T-cell (primary cell): ENCODE data around the gene LCOR. TPM values are rescaled to one million over a fixed set of nuclear protein-coding genes. Genes with fewer than 3 reads are reported as not detected.

Experiments
- ATAC-seq, 4 experiments: fragments of 200-7000 bp in 3 of 4; fragments of 150-1000 bp in 1 of 4; cut with Tn5 transposase; replicated peaks in 1 of 4; 1 replicate in 3 of 4; 2 replicates in 1 of 4; pipeline ENCODE4 v1.10.0; 2021; ENCODE audit warnings: moderate library complexity in 3 of 4, mild to moderate bottlenecking in 2 of 4, moderate number of reproducible peaks in 1 of 4
- CTCF ChIA-PET, 2 donors: fragments of 300-600 bp; sonication (Branson Sonifier 250); formaldehyde crosslinking; loops; one replicate each; lab custom pipeline; 2022; ENCODE audit warnings: antibody characterized with exemption in 2 of 2; lab: Charles Lee
- POLR2A ChIA-PET, 2 donors: fragments of 300-600 bp; sonication (Branson Sonifier 250); formaldehyde crosslinking; loops; one replicate each; lab custom pipeline; 2022; ENCODE audit warnings: antibody characterized with exemption in 2 of 2; lab: Charles Lee
- DNase-seq, 35 experiments: peaks; one replicate each; pipeline versions ENCODE4 v3.0.0 to v3.0.0-alpha.2; 2013 to 2023
- H3K27ac ChIP-seq: one replicate; pipeline ENCODE4 v1.5.1; 2013; ENCODE audit warnings: low read length
- H3K27me3 ChIP-seq, 2 experiments: replicated peaks in 1 of 2; 1 replicate in 1 of 2; 2 replicates in 1 of 2; pipeline versions ENCODE4 v1.6.1 to v1.7.0; 2013; ENCODE audit warnings: low read length in 1 of 2, mixed read lengths in 1 of 2; ENCODE audit not compliant: control insufficient read depth in 2 of 2, insufficient read depth in 2 of 2; ENCODE audit errors: extremely low read depth in 1 of 2
- H3K36me3 ChIP-seq, 2 donors: 1 replicate in 1 of 2; 2 replicates in 1 of 2; pipeline versions ENCODE4 v1.6.1 to v1.7.0; 2013; ENCODE audit warnings: low read length in 1 of 2; ENCODE audit not compliant: control insufficient read depth in 2 of 2, insufficient read depth in 1 of 2; ENCODE audit errors: extremely low read depth in 1 of 2
- H3K4me1 ChIP-seq, 2 experiments: 1 replicate in 1 of 2; 2 replicates in 1 of 2; pipeline versions ENCODE4 v1.6.1 to v1.7.0; 2013; ENCODE audit warnings: low read length in 2 of 2, mixed read lengths in 1 of 2; ENCODE audit not compliant: insufficient read depth in 2 of 2, control insufficient read depth in 1 of 2; ENCODE audit errors: extremely low read depth in 1 of 2
- H3K4me3 ChIP-seq, 2 donors: 1 replicate in 1 of 2; 2 replicates in 1 of 2; pipeline versions ENCODE4 v1.5.1 to v1.7.0; 2013; ENCODE audit warnings: mild to moderate bottlenecking in 2 of 2, low read length in 1 of 2, moderate library complexity in 1 of 2; ENCODE audit not compliant: control insufficient read depth in 1 of 2; ENCODE audit errors: extremely low read depth in 1 of 2
- H3K9me3 ChIP-seq: 2 replicates; pipeline ENCODE4 v1.7.0; 2013
- H3K27ac Mint-ChIP-seq, 2 donors: one replicate each; pipeline ENCODE4 v1.8.0; 2020 to 2021; ENCODE audit warnings: mild to moderate bottlenecking in 2 of 2, mixed read lengths in 2 of 2
- H3K27me3 Mint-ChIP-seq, 2 donors: one replicate each; pipeline ENCODE4 v1.8.0; 2021 to 2022; ENCODE audit warnings: mixed read lengths in 2 of 2
- H3K36me3 Mint-ChIP-seq: one replicate; pipeline ENCODE4 v1.8.0; 2021; ENCODE audit warnings: mixed read lengths
- H3K4me1 Mint-ChIP-seq, 3 donors: one replicate each; pipeline ENCODE4 v1.8.0; 2020 to 2022; ENCODE audit warnings: mixed read lengths in 3 of 3, mild to moderate bottlenecking in 1 of 3
- H3K4me3 Mint-ChIP-seq, 3 donors: one replicate each; pipeline ENCODE4 v1.8.0; 2020 to 2022; ENCODE audit warnings: mild to moderate bottlenecking in 3 of 3, mixed read lengths in 3 of 3, moderate library complexity in 3 of 3
- H3K9me3 Mint-ChIP-seq, 3 donors: one replicate each; pipeline ENCODE4 v1.8.0; 2020 to 2022; ENCODE audit warnings: mixed read lengths in 3 of 3
- WGBS: methylation state at CpG from one replicate; pipeline ENCODE4 v1.1.5; 2013; ENCODE audit warnings: missing lambda C conversion rate; ENCODE audit not compliant: insufficient coverage; 5-methylcytosine and 5-hydroxymethylcytosine counted together
- total RNA-seq, 35 experiments: library from RNA in 6 of 35; stranded (reverse) in 6 of 35; fragments of 120-200 nt in 1 of 35; gene quantifications; one replicate each; pipeline versions ENCODE4 v1.2.1 to v1.2.4 and lab custom pipeline; 2013 to 2026

LCOR gene
- total RNA-seq, 5 donors from 2014 or later (not counting 1 experiment from before 2014, with no cell fraction given), result 32.0 to 67.3 (median 38.0) TPM

DNA sequence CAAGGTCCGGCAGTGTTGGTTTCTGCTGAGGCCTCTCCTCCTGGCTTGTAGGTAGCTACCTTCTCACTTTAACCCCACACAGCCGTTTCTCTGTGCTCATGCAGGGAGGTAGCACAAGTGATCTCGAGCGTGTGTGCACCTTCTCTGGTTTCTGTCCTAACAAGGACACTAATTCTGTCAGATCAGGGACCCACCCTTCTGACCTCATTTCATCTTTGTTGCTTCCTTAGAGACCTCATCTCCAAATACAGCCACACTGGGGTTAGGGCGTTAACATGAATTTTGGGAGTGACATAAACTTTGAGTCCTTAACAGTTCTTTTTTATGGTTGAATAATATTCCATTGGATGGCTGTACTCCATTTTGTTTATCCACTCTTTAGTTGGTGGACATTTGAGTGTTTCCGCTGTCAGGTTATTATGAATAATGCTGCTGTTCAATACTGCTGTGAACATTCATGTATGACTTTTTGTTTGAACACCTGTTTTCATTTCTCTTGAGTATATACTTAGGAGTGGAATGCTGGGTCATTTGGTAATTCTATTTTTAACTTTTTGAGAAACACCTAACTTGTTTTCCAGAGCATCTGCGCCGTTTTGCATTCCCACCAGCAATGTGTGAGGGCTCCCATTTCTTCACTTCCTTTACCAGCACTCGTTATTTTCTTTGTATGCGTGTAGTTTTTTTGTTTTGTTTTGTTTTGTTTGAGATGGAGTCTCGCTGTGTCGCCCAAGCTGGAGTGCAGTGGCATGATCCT lies 57.5 kb downstream of the LCOR start:
- 100% methylated on average over 1 of the region's 12 CpGs for WGBS
- POLR2A ChIA-PET, result no interaction called here
- peaks cover 0 to 28% (median 10%) of the 10 kb centered on the region in 3 donors for H3K9me3 Mint-ChIP-seq
- DNase-seq, result no peak
- H3K36me3 Mint-ChIP-seq, result peaks cover 51% of the 10 kb centered on the region
- H3K27ac ChIP-seq, result no peak overlapping the region
- no peaks in the 10 kb centered on the region for H3K27me3 Mint-ChIP-seq
- no peak for ATAC-seq
- H3K27ac Mint-ChIP-seq, result no peak overlapping the region
- peaks cover 0 to 3% of the 10 kb centered on the region in 2 experiments for H3K4me1 ChIP-seq
- peaks cover 13% of the 10 kb centered on the region for H3K9me3 ChIP-seq
- H3K4me3 Mint-ChIP-seq, result no peak overlapping the region
- peaks cover 3 to 5% of the 10 kb centered on the region in 2 donors for H3K36me3 ChIP-seq
- H3K4me1 Mint-ChIP-seq, result peaks cover 16 to 38% (median 36%) of the 10 kb centered on the region in 3 donors
- CTCF ChIA-PET, result no interaction called here
- H3K4me3 ChIP-seq, result no peak overlapping the region
- H3K27me3 ChIP-seq, result no peaks in the 10 kb centered on the region

GRCh38 chr10:96890172-96890513 lies 58.0 kb downstream of the LCOR start:
- no peak for DNase-seq
- ChIA-PET CTCF (no interaction called here), POLR2A (interaction anchor here in 1 of 2 donors (0.6 kb wide), 1 partner anchor 18 kb away, joined by 3 read pairs; no protein-coding TSS in a partner anchor)
- H3K36me3 Mint-ChIP-seq, result peaks cover 51% of the 10 kb centered on the region
- H3K36me3 ChIP-seq, result peaks cover 3 to 5% of the 10 kb centered on the region in 2 donors
- H3K4me3 ChIP-seq, result no peak overlapping the region
- ATAC-seq, result no peak
- H3K27ac ChIP-seq, result no peak overlapping the region
- no peak overlapping the region for H3K27ac Mint-ChIP-seq
- peaks cover 0 to 28% (median 10%) of the 10 kb centered on the region in 3 donors for H3K9me3 Mint-ChIP-seq
- peaks cover 21 to 41% (median 39%) of the 10 kb centered on the region in 3 donors for H3K4me1 Mint-ChIP-seq
- WGBS, result no CpG with 5 or more reads among the region's 1 CpG
- no peak overlapping the region for H3K4me3 Mint-ChIP-seq
- H3K27me3 ChIP-seq, result no peaks in the 10 kb centered on the region
- H3K9me3 ChIP-seq, result peaks cover 13% of the 10 kb centered on the region
- H3K4me1 ChIP-seq, result peaks cover 0 to 3% of the 10 kb centered on the region in 2 experiments
- no peaks in the 10 kb centered on the region for H3K27me3 Mint-ChIP-seq

- ATAC-seq, result no peak
- Histone ChIP-seq H3K4me3 (no peak overlapping the region), H3K9me3 (peaks cover 13% of the 10 kb centered on the region), H3K27me3 (no peaks in the 10 kb centered on the region), H3K36me3 (peaks cover 3 to 5% of the 10 kb centered on the region in 2 donors), H3K27ac (no peak overlapping the region), H3K4me1 (peaks cover 0 to 3% of the 10 kb centered on the region in 2 experiments)
- WGBS, result 100% methylated on average over 2 of the region's 3 CpGs
- H3K4me3 Mint-ChIP-seq, result no peak overlapping the region
- POLR2A ChIA-PET, result interaction anchor here in 1 of 2 donors (0.6 kb wide), 1 partner anchor 19 kb away, joined by 3 read pairs; no protein-coding TSS in a partner anchor
- no peak for DNase-seq
- CTCF ChIA-PET, result no interaction called here
- no peaks in the 10 kb centered on the region for H3K27me3 Mint-ChIP-seq
- peaks cover 51% of the 10 kb centered on the region for H3K36me3 Mint-ChIP-seq
- no peak overlapping the region for H3K27ac Mint-ChIP-seq
- H3K4me1 Mint-ChIP-seq, result peaks cover 25 to 46% (median 43%) of the 10 kb centered on the region in 3 donors
- peaks cover 0 to 28% (median 10%) of the 10 kb centered on the region in 3 donors for H3K9me3 Mint-ChIP-seq
Observed at GRCh38 chr10:96890580-96890979, 58.5 kb downstream of the LCOR start.

- H3K4me1 Mint-ChIP-seq, result peaks cover 33 to 55% (median 54%) of the 10 kb centered on the region in 3 donors
- ATAC-seq (no peak), DNase-seq (no peak)
- no peak overlapping the region for H3K4me3 ChIP-seq
- H3K27ac ChIP-seq, result no peak overlapping the region
- no peak overlapping the region for H3K4me3 Mint-ChIP-seq
- peaks cover 3% of the 10 kb centered on the region for H3K9me3 ChIP-seq
- no peaks in the 10 kb centered on the region for H3K27me3 ChIP-seq
- no peak overlapping the region for H3K27ac Mint-ChIP-seq
- peaks cover 0 to 6% of the 10 kb centered on the region in 2 experiments for H3K4me1 ChIP-seq
- H3K36me3 ChIP-seq, result peaks cover 0 to 3% of the 10 kb centered on the region in 2 donors
- 14% methylated on average over 1 of the region's 4 CpGs for WGBS
- H3K27me3 Mint-ChIP-seq, result no peaks in the 10 kb centered on the region
- CTCF ChIA-PET, result no interaction called here
- POLR2A ChIA-PET, result no interaction called here
- H3K9me3 Mint-ChIP-seq, result peaks cover 0 to 28% (median 10%) of the 10 kb centered on the region in 3 donors
- H3K36me3 Mint-ChIP-seq, result peaks cover 43% of the 10 kb centered on the region
Observed at GRCh38 chr10:96891840-96892239, 59.7 kb downstream of the LCOR start.

- ATAC-seq (no peak), DNase-seq (no peak)
- peaks cover 23% of the 10 kb centered on the region for H3K36me3 Mint-ChIP-seq
- H3K4me3 Mint-ChIP-seq, result no peak overlapping the region
- H3K27ac ChIP-seq, result no peak overlapping the region
- no peaks in the 10 kb centered on the region for H3K36me3 ChIP-seq
- H3K9me3 Mint-ChIP-seq, result peaks cover 0 to 15% (median 8%) of the 10 kb centered on the region in 3 donors
- peaks cover 56 to 60% (median 57%) of the 10 kb centered on the region in 3 donors for H3K4me1 Mint-ChIP-seq
- H3K27me3 Mint-ChIP-seq, result no peaks in the 10 kb centered on the region
- H3K4me1 ChIP-seq, result peaks cover 3 to 6% of the 10 kb centered on the region in 2 experiments
- peaks cover 2% of the 10 kb centered on the region for H3K9me3 ChIP-seq
- CTCF ChIA-PET, result no interaction called here
- no peaks in the 10 kb centered on the region for H3K27me3 ChIP-seq
- POLR2A ChIA-PET, result interaction anchor here in 1 of 2 donors (0.5 kb wide), 1 partner anchor 30 kb away, joined by 4 read pairs; no protein-coding TSS in a partner anchor
- WGBS, result 94% methylated on average over 2 of the region's 6 CpGs
- H3K4me3 ChIP-seq, result no peak overlapping the region
- H3K27ac Mint-ChIP-seq, result no peak overlapping the region
Observed at GRCh38 chr10:96895662-96896424, 63.7 kb downstream of the LCOR start.
